Activated T-cell treated with anti-CD3 and anti-CD28 coated beads, Interleukin-2, amount 50 U/mL, for 72 hours (primary cell): Measurements from ENCODE around the gene HSD11B1. TPM values are rescaled to one million over a fixed set of nuclear protein-coding genes. Genes with fewer than 3 reads are reported as not detected.

ENCODE experiments used
- ATAC-seq, 2 donors: fragments of 150-1000 bp; cut with Tn5 transposase; replicated peaks in 1 of 2; 2 replicates each; pipeline ENCODE4 v1.10.0; 2021; ENCODE audit warnings: moderate library complexity in 2 of 2, mild to moderate bottlenecking in 1 of 2
- DNase-seq, 2 donors: peaks; one replicate each; pipeline ENCODE4 v3.0.0; 2021 to 2022; ENCODE audit warnings: mixed read lengths in 1 of 2
- H3K27ac Mint-ChIP-seq: one replicate; pipeline ENCODE4 v1.8.0; 2022; ENCODE audit warnings: mild to moderate bottlenecking, moderate library complexity, mixed read lengths
- H3K27me3 Mint-ChIP-seq: one replicate; pipeline ENCODE4 v1.8.0; 2022; ENCODE audit warnings: low read depth, mixed read lengths
- H3K36me3 Mint-ChIP-seq, 2 donors: one replicate each; pipeline ENCODE4 v1.8.0; 2022; ENCODE audit warnings: mixed read lengths in 2 of 2, mild to moderate bottlenecking in 1 of 2; ENCODE audit not compliant: insufficient read depth in 2 of 2
- H3K4me1 Mint-ChIP-seq: one replicate; pipeline ENCODE4 v1.8.0; 2022; ENCODE audit warnings: low read depth, mixed read lengths
- H3K4me3 Mint-ChIP-seq, 2 donors: one replicate each; pipeline ENCODE4 v1.8.0; 2022; ENCODE audit warnings: mild to moderate bottlenecking in 2 of 2, mixed read lengths in 2 of 2, moderate library complexity in 2 of 2
- H3K9me3 Mint-ChIP-seq, 2 donors: one replicate each; pipeline ENCODE4 v1.8.0; 2022; ENCODE audit warnings: mixed read lengths in 2 of 2
- total RNA-seq, 2 donors: library from RNA; stranded (reverse); gene quantifications; one replicate each; pipeline ENCODE4 v1.2.3, GENCODE V29; 2022

The HSD11B1 gene
- total RNA-seq, 2 donors from 2014 or later, result 2.1 to 3.1 TPM

DNA sequence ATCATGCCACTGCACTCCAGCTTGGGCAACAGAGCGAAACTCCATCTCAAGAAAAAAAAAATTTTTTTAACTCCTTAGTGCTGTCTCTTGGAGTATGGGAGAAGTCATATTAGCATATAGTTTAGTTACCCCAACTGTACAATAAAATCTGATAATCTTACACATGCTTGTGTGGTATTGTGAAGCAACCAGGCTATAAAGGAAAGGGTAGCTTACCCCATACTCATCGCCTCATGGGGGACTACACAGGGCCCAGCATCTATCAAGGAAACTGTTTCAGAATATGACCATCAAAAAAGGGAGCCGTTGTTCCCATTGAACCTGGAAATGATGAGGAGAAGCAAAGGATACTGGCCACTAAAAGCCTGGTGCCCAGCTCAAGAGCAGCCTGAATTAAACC lies 48.2 kb downstream of the HSD11B1 start:
- Mint-ChIP-seq H3K36me3 (peaks cover 6 to 16% of the 10 kb centered on the region in 2 donors), H3K9me3 (no peaks in the 10 kb centered on the region), H3K4me3 (peak overlapping the region; percentile 39 to 72), H3K27me3 (no peaks in the 10 kb centered on the region), H3K27ac (no peak overlapping the region), H3K4me1 (peaks cover 79% of the 10 kb centered on the region)
- ATAC-seq, result no peak
- no peak for DNase-seq

DNA sequence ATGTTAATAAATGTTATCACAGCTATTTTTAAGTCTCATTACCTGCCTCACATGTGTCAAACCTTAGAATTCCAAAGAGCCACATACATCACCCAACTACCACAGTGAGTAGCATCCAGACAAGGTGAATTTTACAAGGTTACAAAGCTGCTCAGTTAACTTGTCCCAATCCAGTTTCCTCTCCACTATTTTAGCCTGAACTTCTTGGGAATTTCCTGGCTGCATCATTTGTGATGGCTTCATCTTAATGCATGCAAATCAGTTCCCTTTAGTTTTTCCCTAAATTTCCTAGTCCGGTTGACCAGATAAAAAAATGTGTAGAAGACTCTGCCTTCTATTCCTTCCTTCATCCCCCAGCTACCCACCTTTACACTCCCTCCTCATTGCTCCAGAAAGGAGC lies 50.6 kb downstream of the HSD11B1 start:
- Mint-ChIP-seq H3K27me3 (no peaks in the 10 kb centered on the region), H3K27ac (peak overlapping the region; percentile 83), H3K36me3 (peaks cover 17 to 38% of the 10 kb centered on the region in 2 donors), H3K9me3 (no peaks in the 10 kb centered on the region), H3K4me1 (peaks cover 83% of the 10 kb centered on the region), H3K4me3 (peak overlapping the region; percentile 90 to 95)
- no peak for DNase-seq
- no peak for ATAC-seq

DNA sequence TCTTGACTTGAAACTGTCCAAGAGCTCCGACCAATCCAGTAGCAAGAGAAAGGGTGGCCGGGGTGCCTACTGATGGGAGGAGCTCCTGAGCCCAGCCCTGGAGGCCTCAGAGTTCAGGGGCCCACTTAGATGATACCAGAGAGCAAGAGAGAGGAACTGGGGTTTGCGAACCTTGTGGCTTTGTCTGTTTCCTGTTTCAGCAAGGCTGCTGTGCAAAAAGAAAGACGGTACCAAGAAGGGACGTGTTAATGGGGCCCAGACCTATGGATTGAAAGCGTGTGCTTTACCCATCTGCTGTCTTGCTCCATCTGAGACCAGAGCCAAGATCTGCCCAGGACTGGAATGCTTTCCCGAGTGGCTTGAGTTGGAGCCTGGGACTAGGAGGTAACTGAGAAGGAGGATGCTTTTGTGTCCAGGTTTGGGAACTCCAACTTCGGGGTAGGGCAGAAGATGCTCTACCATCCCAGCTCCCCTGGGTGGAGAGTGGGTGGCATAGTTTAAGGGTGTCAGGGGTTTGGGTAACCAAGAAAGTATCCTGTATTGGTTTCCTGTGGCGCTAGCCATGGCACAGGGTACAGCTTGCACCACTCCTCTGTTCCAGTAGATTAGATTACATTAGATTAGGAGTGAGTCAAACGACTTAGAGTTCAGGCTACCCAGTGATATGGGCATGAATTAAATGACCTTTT lies 51.4 kb downstream of the HSD11B1 start, which contains the start of gene TRAF3IP3:
Gene TRAF3IP3 (plus strand): TSS at position 128 of the 689 bp plus-strand sequence. CDS start 3,987 bp downstream, outside the sequence.
- DNase-seq (peak; percentile 82 to 85), ATAC-seq (peak; percentile 77 to 78)
- Mint-ChIP-seq H3K27ac (peak within 1 kb of the TSS; percentile 83), H3K36me3 (peaks cover 19 to 44% of the 10 kb centered on the region in 2 donors), H3K4me1 (peaks cover 83% of the 10 kb centered on the region), H3K4me3 (peak within 1 kb of the TSS; percentile 90 to 95), H3K9me3 (no peaks in the 10 kb centered on the region), H3K27me3 (no peaks in the 10 kb centered on the region)

DNA sequence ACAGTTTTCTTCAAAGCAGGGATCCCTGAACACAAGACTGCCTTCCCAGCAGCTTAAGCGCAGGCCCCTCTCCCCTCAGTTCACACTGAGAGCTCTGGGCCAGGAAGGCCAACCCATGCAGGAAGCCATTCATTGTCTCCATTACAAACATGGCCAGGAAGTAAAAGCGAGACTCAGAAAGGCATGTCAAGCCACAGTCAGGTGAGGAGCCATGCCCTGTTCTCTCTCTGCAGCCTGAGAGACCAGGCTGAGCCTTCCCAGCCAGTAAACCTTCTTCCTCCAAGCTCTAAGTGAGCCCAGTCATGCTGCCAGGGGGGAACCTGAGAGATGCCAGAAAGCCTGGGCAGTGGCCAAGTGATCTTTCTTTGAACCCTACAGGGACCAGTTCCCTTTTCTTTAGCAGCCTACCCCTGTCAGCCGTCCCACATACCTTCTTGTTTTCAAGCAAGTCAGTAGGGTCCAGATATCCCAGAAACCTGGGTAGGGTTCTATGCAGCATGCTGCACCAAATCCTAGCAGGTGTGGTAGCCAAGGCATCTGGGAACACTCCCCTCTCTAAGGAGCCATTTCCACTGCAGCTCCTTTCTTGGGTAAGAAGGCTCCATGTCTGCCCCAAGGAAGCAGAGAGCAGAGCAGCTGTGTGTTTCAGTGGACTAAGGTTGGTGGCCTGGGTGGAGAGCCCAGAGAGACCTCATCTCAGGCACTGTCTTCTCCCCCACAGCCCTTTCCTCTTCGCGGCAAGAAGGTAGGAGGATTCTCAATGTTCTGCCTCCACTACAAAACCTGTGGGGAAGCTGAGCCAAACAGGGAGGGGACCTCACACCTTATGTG lies 52.2 kb downstream of the HSD11B1 start:
- H3K27me3 Mint-ChIP-seq, result no peaks in the 10 kb centered on the region
- peaks cover 23 to 52% of the 10 kb centered on the region in 2 donors for H3K36me3 Mint-ChIP-seq
- peak overlapping the region; percentile 83 for H3K27ac Mint-ChIP-seq

DNA sequence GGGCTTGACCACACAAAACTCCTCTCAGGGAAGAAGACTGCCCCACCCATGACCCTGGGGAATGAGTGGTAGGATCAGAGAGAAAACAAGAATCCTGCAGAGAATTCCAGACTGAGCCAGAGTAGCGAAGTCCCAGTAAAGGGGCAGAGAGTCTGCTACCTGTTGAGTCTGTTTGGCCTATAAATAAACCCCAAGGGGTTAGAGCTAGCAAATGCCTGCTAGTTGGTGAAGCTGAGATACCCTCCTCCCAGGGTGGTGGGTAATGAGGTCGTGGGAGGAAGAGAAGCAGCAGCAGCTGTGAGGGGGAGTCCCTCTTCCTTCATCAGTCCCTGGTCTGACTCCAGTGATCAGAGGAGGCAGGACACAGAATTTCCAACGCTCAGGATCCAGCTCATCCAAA lies 53.8 kb downstream of the HSD11B1 start:
- Mint-ChIP-seq H3K36me3 (peaks cover 23 to 67% of the 10 kb centered on the region in 2 donors), H3K4me3 (peak overlapping the region; percentile 90 to 95)

More for the DNA sequence above, 52.2 kb downstream of the HSD11B1 start:
- Mint-ChIP-seq H3K4me3 (peak overlapping the region; percentile 90 to 95), H3K9me3 (no peaks in the 10 kb centered on the region), H3K4me1 (peaks cover 83% of the 10 kb centered on the region)
- peak; percentile 43 to 49 for DNase-seq
- peak; percentile 42 to 43 for ATAC-seq

DNA sequence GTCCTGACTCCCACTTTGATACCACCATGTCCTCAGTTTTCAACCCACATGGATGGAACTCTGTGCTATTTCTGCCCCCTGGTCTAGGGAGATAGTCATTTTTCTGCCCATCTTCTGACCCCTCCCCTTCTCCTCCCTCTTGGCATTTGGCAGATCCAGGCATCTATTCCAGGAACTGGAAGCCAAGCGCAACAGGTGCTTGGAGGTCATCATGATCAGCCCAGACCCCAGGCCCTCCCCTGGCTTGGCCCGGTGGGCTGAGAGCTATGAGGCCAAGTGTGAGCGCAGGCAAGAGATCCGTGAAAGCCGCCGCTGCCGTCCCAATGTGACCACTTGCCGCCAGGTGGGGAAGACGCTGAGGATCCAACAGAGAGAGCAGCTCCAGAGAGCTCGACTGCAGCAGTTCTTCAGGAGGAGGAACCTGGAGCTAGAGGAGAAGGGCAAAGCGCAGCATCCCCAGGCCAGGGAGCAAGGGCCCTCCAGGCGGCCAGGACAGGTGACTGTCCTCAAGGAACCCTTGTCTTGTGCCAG lies 55.2 kb downstream of the HSD11B1 start:
- peak overlapping the region; percentile 41 for H3K27ac Mint-ChIP-seq
- H3K4me3 Mint-ChIP-seq, result peak overlapping the region; percentile 33 to 90
- no peaks in the 10 kb centered on the region for H3K27me3 Mint-ChIP-seq
- ATAC-seq (no peak), DNase-seq (no peak)
- peaks cover 80% of the 10 kb centered on the region for H3K4me1 Mint-ChIP-seq
- peaks cover 26 to 78% of the 10 kb centered on the region in 2 donors for H3K36me3 Mint-ChIP-seq
- H3K9me3 Mint-ChIP-seq, result no peaks in the 10 kb centered on the region

More for the DNA sequence above, 53.8 kb downstream of the HSD11B1 start:
- peak overlapping the region; percentile 83 for H3K27ac Mint-ChIP-seq
- H3K27me3 Mint-ChIP-seq, result no peaks in the 10 kb centered on the region
- H3K9me3 Mint-ChIP-seq, result no peaks in the 10 kb centered on the region
- no peak for ATAC-seq
- no peak for DNase-seq
- peaks cover 83% of the 10 kb centered on the region for H3K4me1 Mint-ChIP-seq

DNA sequence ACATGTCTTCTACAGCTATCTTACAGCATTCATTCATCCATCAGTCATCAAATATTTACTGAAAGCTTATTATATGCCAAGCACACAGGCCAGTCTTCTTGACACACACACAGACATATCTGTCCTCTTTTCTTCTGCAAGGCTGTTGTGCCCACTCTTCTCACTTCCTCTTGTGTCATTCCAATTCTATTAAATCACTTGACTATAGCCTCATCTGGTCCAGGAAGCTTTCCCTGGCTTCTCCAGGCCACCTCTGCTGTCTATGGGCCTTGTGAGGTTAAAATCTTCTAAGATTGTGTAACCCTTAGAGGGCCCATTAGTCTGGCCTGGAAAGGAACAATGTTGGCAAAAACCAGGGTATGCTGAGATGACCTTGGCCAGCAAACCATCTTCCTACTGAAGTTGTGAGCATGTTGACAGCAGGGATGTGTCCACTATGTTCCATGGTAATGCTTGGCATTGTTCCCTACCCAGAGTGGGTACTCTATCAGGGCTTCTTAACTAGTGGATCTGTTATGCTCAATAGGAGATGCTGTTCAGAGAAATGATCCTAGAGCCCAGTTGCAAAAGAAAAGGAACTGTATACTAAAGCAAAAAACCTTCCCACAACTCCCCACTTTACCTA lies 56.5 kb downstream of the HSD11B1 start:
- no peak for ATAC-seq
- H3K27ac Mint-ChIP-seq, result peak overlapping the region; percentile 86

DNA sequence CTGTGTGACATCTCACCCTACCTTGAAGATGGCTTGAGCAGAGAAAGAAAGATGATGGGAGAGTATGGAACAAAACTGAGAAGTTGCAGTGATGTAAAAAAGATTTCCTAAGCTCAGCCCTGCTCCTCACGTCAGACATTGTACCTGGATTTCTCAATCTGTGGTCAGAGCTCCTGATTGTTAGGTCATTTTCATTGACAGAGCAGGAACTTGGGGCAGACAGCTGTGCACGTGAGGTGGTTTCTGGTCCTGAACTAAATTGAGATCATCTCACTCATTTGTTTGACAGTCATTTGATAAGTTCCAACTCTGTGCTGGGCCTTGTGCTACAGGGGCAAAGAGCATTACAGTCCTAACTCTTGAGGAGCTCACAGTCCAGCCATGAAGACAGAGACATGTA lies 61.4 kb downstream of the HSD11B1 start:
- Mint-ChIP-seq H3K27ac (peak overlapping the region; percentile 71), H3K36me3 (peaks cover 28 to 57% of the 10 kb centered on the region in 2 donors), H3K4me3 (peak overlapping the region; percentile 62 to 71), H3K4me1 (peaks cover 71% of the 10 kb centered on the region), H3K9me3 (no peaks in the 10 kb centered on the region), H3K27me3 (no peaks in the 10 kb centered on the region)
- no peak for DNase-seq
- no peak for ATAC-seq

More for the DNA sequence above, 56.5 kb downstream of the HSD11B1 start:
- Mint-ChIP-seq H3K4me1 (peaks cover 82% of the 10 kb centered on the region), H3K9me3 (no peaks in the 10 kb centered on the region), H3K4me3 (peak overlapping the region; percentile 57 to 59), H3K36me3 (peaks cover 28 to 80% of the 10 kb centered on the region in 2 donors), H3K27me3 (no peaks in the 10 kb centered on the region)
- no peak for DNase-seq

DNA sequence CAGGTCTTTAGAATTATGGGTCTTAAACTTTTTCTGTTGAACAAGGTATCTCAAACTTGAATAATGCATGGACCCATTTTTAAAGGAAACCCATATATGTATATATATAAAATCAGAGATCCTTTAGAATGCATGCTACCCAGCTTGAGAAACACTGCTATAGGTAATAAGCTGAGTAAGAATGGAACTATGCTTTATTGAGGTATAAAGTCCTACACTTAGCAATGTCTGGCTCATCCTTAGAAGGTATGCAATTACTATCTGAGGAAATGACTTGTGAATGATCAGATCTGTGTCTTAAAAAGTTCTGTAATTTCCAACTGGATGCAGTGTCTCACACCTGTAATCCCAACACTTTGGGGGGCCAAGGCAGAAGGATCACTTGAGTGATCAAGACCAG lies 62.5 kb downstream of the HSD11B1 start:
- H3K27ac Mint-ChIP-seq, result peak overlapping the region; percentile 44
- peak; percentile 21 to 36 for ATAC-seq
- peaks cover 24 to 47% of the 10 kb centered on the region in 2 donors for H3K36me3 Mint-ChIP-seq

DNA sequence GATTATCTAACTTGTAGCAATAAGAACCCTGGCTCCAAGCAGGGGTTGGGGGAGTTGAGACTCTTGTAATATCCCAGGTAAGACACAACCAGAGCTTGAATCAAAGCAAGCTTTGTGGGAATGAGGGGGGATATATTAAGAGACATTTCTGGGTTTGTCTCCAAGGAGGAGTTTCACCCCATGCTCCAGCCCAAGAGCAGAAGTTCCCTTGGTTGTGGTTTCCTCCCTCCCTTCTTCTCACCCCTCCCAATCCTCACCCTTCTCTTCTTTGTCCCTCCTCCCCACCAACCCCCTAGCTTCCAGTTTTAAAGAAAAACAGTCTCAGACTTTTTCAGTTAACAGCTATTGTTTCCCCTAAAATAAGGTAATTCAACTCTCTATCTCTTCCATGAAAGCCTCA lies 63.1 kb downstream of the HSD11B1 start:
- H3K9me3 Mint-ChIP-seq, result no peaks in the 10 kb centered on the region

More for the DNA sequence above, 62.5 kb downstream of the HSD11B1 start:
- H3K4me3 Mint-ChIP-seq, result peak overlapping the region; percentile 62 to 71
- no peaks in the 10 kb centered on the region for H3K27me3 Mint-ChIP-seq
- DNase-seq, result no peak
- no peaks in the 10 kb centered on the region for H3K9me3 Mint-ChIP-seq
- H3K4me1 Mint-ChIP-seq, result peaks cover 60% of the 10 kb centered on the region

DNA sequence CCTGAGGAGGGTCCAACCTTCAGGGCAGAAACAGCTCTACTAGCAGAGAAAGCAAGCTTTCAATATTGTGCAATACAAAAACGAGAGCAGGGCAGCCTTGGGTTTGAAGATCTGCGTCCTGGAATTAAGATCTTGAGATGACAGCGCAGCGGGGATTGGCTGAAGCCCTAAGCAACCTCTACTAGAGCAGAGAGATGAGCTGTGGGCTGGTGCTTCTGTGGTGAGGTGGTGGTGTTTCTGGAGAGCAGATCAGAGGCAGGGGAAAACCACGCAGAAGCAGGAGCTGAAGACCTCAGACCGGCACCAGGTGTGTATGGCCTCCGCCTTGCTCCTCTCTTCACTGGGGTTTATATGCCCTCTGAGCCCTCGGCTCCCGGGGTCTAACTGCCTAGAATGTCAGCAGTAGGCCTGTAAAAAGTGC lies 63.7 kb downstream of the HSD11B1 start:
- Mint-ChIP-seq H3K4me1 (peaks cover 48% of the 10 kb centered on the region), H3K4me3 (no peak overlapping the region), H3K36me3 (peaks cover 27 to 42% of the 10 kb centered on the region in 2 donors), H3K9me3 (no peaks in the 10 kb centered on the region), H3K27ac (no peak overlapping the region), H3K27me3 (no peaks in the 10 kb centered on the region)
- DNase-seq (peak; percentile 87 to 94), ATAC-seq (peak; percentile 88 to 90)

More for the DNA sequence above, 63.1 kb downstream of the HSD11B1 start:
- peaks cover 54% of the 10 kb centered on the region for H3K4me1 Mint-ChIP-seq
- no peak for DNase-seq
- no peak overlapping the region for H3K4me3 Mint-ChIP-seq
- no peaks in the 10 kb centered on the region for H3K27me3 Mint-ChIP-seq
- H3K36me3 Mint-ChIP-seq, result peaks cover 24 to 42% of the 10 kb centered on the region in 2 donors
- H3K27ac Mint-ChIP-seq, result no peak overlapping the region
- ATAC-seq, result no peak

DNA sequence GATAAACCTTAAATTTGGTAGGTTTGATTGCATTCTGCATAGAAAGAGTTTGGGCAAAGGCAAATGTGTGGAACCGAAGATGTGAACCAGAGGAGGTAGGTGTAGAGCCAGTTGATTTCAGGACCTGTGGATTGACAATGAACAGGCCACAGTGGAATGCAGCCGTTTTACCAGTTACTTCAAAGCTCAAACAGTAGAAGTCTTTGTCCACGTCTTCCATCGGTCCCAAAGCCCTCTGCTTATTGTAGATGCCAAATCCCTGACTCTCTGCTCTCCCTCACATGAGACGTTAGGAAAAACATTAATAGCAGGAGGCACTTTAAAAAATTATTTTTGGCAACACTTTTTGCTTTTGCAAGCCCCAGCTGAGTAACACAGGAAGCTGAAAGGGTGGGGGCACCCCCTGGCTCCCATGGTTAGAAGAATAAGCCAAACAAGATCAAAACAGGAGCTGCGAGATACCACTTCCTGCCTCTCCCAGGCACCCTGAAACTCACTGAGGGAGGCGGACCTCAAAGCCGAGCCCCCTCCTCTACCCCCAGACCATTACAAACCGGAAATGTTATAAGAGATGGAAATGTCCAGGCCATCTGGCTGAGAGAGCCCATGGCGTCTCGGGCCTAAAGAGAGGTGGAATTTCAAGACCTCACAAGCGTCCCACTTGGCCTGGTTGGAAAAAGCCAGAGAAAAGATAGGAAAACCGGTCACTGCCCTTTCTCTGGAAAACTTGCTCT lies 64.7 kb downstream of the HSD11B1 start:
- peak; percentile 80 to 85 for DNase-seq
- ATAC-seq, result peak; percentile 64 to 70
- H3K27ac Mint-ChIP-seq, result no peak overlapping the region

More for the DNA sequence above, 64.7 kb downstream of the HSD11B1 start:
- Mint-ChIP-seq H3K27me3 (no peaks in the 10 kb centered on the region), H3K36me3 (peaks cover 27 to 41% of the 10 kb centered on the region in 2 donors), H3K4me1 (peaks cover 43% of the 10 kb centered on the region), H3K4me3 (no peak overlapping the region), H3K9me3 (no peaks in the 10 kb centered on the region)
